ENCODE results near the gene B4GALNT4.
"Not testable (repeated sequence)": the region's sequence is repeated elsewhere in the genome, so short reads cannot be mapped to it uniquely, and the experiment has no call there.

B4GALNT4 gene

DNA sequence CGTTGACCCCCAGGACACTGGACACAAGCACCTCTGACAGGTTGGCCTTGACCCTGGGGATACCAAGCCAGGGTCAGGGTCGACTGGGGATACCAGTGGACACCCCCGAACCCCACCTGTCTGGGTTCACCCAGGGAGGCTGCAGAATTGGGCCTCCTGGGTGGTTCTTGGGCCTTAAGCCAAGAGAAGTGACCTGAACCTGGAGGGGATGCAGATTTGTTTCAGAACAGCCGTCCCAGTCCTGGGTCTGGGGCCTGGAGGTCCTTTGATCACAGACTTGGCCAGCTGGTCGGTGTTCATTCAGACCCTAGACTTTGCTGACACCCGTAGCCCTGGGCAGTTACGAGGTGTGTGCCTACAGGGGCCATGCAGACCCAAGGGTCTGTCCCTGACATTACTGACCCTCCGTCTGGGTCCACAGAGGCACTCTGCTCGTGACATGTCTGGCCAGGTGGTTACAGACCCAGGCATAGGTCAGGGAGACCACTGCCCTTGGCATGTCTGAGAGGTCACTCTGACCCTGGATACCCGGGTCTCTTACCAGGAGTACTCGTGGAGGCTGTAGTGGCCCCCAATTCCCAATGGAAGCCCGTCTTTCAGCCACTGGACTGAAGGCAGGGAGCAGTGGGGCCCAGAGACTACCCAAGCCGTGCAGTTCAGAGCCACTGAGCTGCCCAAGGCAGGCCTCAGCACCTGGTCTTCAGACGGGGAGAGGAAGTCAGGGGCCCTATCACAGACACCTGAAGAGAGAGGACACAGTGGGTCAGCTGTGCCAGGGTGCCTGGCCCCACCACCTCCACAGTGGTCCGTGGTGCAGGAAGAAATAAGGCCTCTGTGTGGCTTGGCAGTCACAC, 39.1 kb downstream of the B4GALNT4 start:
- DNase-seq (ENCODE audit: low spot score) = no peak

DNA sequence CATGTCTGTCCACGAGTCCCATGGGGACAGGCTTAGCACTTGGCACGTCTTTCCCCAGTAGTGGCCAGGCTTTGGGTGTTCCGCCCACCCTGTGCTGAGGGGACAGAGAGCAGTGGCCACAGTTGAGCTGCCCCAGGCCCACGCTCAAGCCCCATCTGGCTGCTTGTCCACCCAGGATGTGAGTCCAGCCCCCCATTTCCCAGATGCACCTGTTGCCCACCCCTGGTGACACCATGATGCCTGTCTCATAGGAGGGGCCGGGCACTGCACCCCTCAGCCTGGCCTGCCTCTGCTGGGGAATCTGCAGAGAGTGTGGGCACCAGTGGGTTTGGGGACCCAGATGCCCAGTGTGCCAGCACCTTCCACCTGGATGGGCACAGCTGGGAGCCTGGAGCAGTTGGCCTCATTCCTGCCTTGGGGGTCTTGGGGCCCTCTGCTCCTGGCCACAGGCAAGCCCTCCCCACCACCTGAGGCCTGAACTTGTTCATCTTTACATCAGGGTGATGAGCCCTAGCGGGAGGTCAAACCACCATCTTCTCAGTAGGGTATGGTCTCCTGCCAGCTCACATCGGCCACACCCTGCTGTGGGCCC, 39.8 kb downstream of the B4GALNT4 start:
- DNase-seq (ENCODE audit: low spot score) = no peak

GRCh38 chr11:409600-410483, 40.5 kb downstream of the B4GALNT4 start:
- DNase-seq (ENCODE audit: low spot score) = no peak

GRCh38 chr11:410711-411110, 41.4 kb downstream of the B4GALNT4 start:
- not testable (repeated sequence) for DNase-seq (ENCODE audit: low spot score)

DNA sequence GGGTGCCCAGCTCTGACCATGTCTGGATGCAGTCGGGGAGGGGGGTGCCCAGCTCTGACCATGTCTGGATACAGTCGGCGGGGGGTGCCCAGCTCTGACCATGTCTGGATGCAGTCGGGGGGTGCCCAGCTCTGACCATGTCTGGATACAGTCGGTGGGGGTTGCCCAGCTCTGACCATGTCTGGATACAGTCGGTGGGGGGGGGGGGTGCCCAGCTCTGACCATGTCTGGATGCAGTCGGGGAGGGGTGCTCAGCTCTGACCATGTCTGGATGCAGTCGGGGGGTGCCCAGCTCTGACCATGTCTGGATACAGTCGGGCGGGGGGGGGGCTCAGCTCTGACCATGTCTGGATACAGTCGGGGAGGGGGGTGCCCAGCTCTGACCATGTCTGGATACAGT, 42.2 kb downstream of the B4GALNT4 start:
- not testable (repeated sequence) for DNase-seq (ENCODE audit: low spot score)

DNA sequence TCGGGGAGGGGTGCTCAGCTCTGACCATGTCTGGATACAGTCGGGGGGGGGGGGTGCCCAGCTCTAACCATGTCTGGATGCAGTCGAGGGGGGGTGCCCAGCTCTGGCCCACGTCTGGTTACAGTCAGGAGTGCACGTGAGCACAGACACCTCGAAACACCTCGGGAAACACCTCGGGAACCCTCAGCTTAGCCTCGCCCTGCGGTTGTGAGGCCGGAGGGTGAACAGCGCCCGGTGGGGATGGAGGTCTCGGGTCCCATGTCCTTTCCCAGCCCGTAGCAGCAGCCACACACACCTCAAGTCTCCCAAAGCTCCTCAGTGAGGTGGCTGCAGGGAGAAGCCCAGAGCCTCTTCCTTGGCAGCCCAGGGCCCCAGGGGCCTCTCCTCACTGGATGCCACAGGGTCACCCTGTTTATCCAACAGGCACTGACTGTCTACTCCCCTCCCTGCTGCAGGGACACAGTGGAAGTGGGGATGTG, 43.4 kb downstream of the B4GALNT4 start:
- no peak for DNase-seq (ENCODE audit: low spot score)

DNA sequence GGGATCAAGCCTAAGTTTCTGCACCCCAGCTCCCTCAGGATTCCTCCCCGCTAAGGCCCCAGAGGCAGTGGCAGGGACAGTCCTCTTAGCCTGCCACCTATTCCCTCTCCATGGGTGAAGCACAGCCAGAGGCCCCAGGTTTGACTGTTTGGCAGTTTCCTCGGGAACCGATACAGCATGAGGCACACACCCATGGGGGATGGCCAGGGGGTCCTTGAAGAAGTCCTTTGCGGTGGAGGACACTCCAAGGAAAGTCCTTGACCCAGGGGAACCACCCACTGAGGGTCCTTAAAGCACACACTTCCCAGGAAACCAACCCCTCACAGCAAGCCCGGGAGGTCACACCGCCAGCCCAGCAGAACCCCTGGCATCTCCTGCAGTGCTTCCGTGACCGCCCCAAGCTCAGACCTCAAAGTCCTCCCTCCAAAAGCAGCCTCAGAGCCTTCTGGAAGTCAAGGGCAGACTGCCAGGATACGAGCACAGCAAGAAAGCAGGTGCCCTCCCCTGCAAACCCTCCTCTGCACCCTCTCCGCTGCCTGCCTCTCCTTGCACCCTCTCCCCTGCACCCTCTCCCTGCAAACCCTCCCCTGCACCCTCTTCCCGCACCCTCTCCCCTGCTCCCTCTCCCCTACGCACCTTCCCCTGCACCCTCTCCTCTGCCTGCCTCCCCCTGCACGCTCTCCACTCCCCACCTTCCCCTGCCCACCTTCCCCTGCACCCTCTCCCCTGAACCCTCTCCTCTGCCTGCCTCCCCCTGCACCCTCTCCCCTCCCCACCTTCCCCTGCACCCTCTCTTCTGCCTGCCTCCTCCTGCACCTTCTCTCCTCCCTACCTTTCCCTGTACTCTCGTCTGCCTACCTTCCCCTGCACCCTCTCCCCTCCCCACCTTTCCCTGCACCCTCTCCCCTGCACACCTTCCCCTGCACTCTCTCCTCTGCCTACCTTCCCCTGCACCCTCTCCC, 44.1 kb downstream of the B4GALNT4 start:
- DNase-seq (ENCODE audit: low spot score) = no peak

GRCh38 chr11:414318-414857, 45.1 kb downstream of the B4GALNT4 start:
- no peak for DNase-seq (ENCODE audit: low spot score)

- DNase-seq (ENCODE audit: low spot score) = no peak
Observed at GRCh38 chr11:415640-416041, 46.3 kb downstream of the B4GALNT4 start.

- DNase-seq (ENCODE audit: low spot score) = no peak
Observed at GRCh38 chr11:416051-416756, 46.9 kb downstream of the B4GALNT4 start.

GRCh38 chr11:416757-417621, 47.7 kb downstream of the B4GALNT4 start:
- no peak for DNase-seq (ENCODE audit: low spot score)

GRCh38 chr11:417652-418342, 48.5 kb downstream of the B4GALNT4 start:
- no peak for DNase-seq (ENCODE audit: low spot score)

DNA sequence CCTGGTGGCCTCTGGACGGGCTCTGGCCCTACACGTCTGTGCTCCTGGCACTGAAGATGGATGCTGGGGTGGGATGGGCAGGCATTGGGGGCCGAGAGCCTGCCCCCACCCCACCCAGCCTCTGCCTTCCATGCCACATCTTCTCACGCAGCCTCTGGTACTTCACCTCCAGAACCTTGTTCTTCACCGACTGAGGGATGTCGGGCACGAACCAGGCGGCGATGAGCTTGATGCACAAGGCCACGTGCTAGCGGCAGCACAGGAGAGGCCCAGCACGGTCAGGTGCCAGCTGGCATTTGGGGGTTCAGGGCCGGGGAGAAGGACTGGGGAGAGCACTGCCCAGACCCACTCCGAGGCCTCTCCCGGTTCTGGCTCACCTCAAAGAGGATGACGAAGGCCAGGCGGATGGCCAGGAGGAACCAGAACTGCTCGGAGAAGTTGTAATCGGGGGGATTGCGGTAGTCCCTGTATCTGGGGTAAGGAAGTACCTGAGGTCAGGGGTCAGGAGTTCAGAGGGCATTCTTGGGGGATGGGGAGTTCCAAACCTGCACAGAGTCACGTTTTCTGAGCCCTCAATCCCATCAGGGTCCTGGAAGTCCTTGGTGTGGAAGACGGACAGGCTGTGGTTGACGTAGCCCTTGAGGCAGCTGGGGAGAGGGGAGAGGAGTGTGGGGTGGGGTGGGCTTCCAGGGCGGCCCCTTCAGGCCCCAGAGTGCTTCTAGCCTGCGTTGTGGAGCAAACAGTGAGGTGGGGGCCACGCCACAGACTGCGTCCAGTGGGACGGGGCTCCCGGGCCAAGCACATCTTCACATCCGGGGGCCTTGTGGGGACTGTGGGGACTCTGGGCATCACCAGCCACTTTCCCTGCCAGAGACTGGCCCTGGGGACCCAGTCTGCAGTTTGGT, 49.3 kb downstream of the B4GALNT4 start:
- DNase-seq (ENCODE audit: low spot score) = no peak

- DNase-seq (ENCODE audit: low spot score) = no peak
Observed at GRCh38 chr11:419248-420005, 50.1 kb downstream of the B4GALNT4 start.

GRCh38 chr11:420054-420910, 51.0 kb downstream of the B4GALNT4 start:
- no peak for DNase-seq (ENCODE audit: low spot score)

DNA sequence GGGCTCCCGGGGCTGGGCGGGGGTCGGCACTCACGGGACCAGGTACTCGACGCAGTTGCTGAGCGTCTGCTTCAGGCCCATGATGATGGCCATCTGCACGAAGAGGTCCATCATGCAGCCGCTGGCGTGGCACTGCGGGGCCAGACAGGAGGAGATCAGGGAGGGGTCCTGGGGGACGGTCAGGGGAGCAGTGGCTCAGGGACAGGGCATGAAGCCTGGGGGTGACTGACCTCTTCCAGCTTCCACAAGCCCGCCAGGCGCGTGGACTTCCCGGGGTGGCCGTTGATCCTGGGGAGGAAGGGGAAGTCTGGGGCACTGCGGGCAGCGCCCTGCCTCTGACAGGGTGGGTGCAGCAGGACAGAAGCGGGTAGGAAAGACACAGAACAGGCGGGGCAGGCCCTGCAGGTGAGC, 51.6 kb downstream of the B4GALNT4 start:
- no peak for DNase-seq (ENCODE audit: low spot score)
